Right atrium auricular region (tissue), 2 donors: Measurements from ENCODE around the gene DOCK4. TPM values are rescaled to one million over a fixed set of nuclear protein-coding genes. Genes with fewer than 3 reads are reported as not detected.

ENCODE experiments used
- DNase-seq: peaks from one replicate; pipeline ENCODE4 v3.0.0-alpha.2; 2019; ENCODE audit warnings: low spot score
- H3K27ac ChIP-seq, 2 donors: fragments of 200-600 bp; sonication (generic); 1 replicate in 1 of 2; 2 replicates in 1 of 2; pipeline ENCODE4 v1.5.1; 2016 to 2019
- H3K27me3 ChIP-seq, 2 donors: fragments of 200-600 bp; sonication (generic); one replicate each; pipeline versions ENCODE4 v1.5.1 to v1.6.0; 2017 to 2019
- H3K36me3 ChIP-seq: fragments of 200-600 bp; sonication (generic); one replicate; pipeline ENCODE4 v1.5.1; 2016
- H3K4me1 ChIP-seq, 2 donors: fragments of 200-600 bp; sonication (generic); one replicate each; pipeline versions ENCODE4 v1.5.1 to v1.6.0; 2017 to 2019
- H3K4me3 ChIP-seq, 2 donors: fragments of 200-600 bp; sonication (generic); 1 replicate in 1 of 2; 2 replicates in 1 of 2; pipeline ENCODE4 v1.5.1; 2017 to 2019; ENCODE audit warnings: mild to moderate bottlenecking in 1 of 2, moderate library complexity in 1 of 2
- H3K9me3 ChIP-seq, 2 donors: fragments of 200-600 bp; sonication (generic); one replicate each; pipeline ENCODE4 v1.5.1; 2019
- CTCF ChIP-seq, 2 donors: fragments of 200-600 bp; sonication (generic); IDR thresholded peaks; one replicate each; pipeline ENCODE4 v1.5.1; 2019; ENCODE audit warnings: antibody characterized with exemption in 2 of 2
- total RNA-seq, 2 donors: library from RNA; depleted of rRNA; stranded (reverse); fragments of >200 nt; gene quantifications; one replicate each; pipeline ENCODE4 v1.1.0, GENCODE V29; 2016

The DOCK4 gene
- total RNA-seq, 2 donors from 2014 or later = 12.3 to 17.8 TPM

DNA sequence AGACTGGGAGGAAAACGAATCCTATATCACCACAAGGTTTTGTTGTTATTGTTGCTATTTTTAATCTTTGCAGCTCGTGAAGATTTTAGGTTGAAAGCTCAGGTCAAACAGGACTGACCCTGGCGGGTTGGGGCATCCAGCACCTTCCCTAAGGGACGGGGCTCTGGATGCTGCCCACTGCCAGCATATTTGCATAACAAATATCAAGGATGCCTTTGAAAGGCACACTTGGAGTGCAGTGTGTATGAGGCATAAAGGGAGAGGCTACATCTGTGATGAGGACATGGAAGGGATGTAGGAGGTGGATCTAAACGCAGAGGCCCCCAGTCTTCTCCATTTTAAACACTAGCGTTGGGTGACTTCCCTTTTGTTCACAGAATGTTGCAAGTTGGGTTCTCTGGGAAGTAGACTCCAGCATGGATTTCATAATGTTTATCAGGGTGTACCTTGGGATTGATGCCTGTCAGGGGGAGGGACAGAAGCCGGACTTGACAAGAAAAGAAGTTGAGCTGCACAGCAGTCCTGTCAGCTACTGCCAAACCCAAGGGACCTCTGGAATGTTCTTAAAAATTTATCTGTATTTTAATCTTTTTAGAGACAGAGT, 462.9 kb downstream of the DOCK4 start:
- DNase-seq = no peak
- H3K4me3 ChIP-seq = no peak overlapping the region

DNA sequence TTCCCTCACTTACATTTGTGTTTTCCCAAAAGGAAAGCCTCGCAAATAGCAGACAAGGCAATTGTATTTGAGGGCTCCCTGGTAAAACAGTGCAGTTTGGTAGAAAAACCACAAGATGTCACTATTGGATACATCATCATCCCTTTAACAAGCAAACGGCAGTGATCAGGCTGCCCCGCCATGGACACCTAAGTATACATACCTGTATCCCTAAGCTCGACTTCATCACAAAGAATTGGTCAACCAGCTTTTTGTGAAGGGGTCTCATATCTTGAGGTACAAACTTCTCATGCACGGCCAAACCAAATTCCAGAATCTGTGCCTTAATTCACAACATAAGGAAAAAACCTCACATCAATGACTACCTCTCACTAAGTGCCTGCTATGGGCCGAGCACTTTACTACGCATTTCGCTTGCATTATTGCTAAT, 464.4 kb downstream of the DOCK4 start:
- DNase-seq = no peak
- Histone ChIP-seq H3K9me3 (no peaks in the 10 kb centered on the region), H3K4me1 (no peaks in the 10 kb centered on the region), H3K4me3 (no peak overlapping the region), H3K27me3 (no peaks in the 10 kb centered on the region), H3K27ac (no peak overlapping the region), H3K36me3 (peaks cover 13% of the 10 kb centered on the region)
- TF ChIP-seq CTCF (IDR thresholded peaks at IDR 0.05) = peak; percentile 61 to 68

More for the DNA sequence above, 462.9 kb downstream of the DOCK4 start:
- Histone ChIP-seq H3K27me3 (no peaks in the 10 kb centered on the region), H3K4me1 (no peaks in the 10 kb centered on the region), H3K27ac (no peak overlapping the region), H3K9me3 (no peaks in the 10 kb centered on the region), H3K36me3 (peaks cover 13% of the 10 kb centered on the region)
- no peak for TF ChIP-seq CTCF (IDR thresholded peaks at IDR 0.05)

- Histone ChIP-seq H3K27ac (no peak overlapping the region), H3K9me3 (no peaks in the 10 kb centered on the region), H3K4me1 (no peaks in the 10 kb centered on the region), H3K4me3 (no peak overlapping the region), H3K36me3 (peaks cover 13% of the 10 kb centered on the region), H3K27me3 (no peaks in the 10 kb centered on the region)
- TF ChIP-seq CTCF (IDR thresholded peaks at IDR 0.05) = no peak
- DNase-seq = no peak
These were observed 465.3 kb downstream of the DOCK4 start for GRCh38 chr7:111740942-111741341.

DNA sequence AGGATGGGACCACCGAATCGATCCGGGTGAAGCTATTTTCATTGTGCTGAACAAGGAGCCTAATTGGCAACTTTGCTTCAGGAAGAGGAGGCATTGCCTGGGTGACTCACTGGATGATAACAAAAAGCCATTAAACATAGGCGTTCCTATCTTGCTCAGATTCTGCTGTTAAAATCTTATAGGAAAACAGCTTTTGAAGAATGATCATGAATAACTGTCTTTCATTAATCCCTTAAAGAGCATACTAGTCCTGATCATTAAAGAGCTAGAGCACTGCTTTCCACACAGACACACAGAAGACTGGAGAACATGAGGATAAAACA, 469.7 kb downstream of the DOCK4 start:
- DNase-seq = no peak
- no peak overlapping the region for H3K27ac ChIP-seq
- no peak for TF ChIP-seq CTCF (IDR thresholded peaks at IDR 0.05)
- H3K9me3 ChIP-seq = no peaks in the 10 kb centered on the region
- no peaks in the 10 kb centered on the region for H3K27me3 ChIP-seq
- no peak overlapping the region for H3K4me3 ChIP-seq
- peaks cover 21% of the 10 kb centered on the region for H3K36me3 ChIP-seq
- peaks cover 0 to 10% of the 10 kb centered on the region in 2 donors for H3K4me1 ChIP-seq

- no peak overlapping the region for H3K27ac ChIP-seq
- peaks cover 21% of the 10 kb centered on the region for H3K36me3 ChIP-seq
These were observed 470.3 kb downstream of the DOCK4 start for GRCh38 chr7:111735661-111736551.

More at GRCh38 chr7:111735661-111736551, 470.3 kb downstream of the DOCK4 start:
- Histone ChIP-seq H3K27me3 (no peaks in the 10 kb centered on the region), H3K4me1 (peaks cover 0 to 10% of the 10 kb centered on the region in 2 donors), H3K4me3 (no peak overlapping the region), H3K9me3 (no peaks in the 10 kb centered on the region)
- peak; percentile 83 to 89 for TF ChIP-seq CTCF (IDR thresholded peaks at IDR 0.05)
- peak; percentile 72 for DNase-seq
